Neural progenitor cell (in vitro differentiated cells): ENCODE measurements around the gene HAUS6. TPM values are rescaled to one million over a fixed set of nuclear protein-coding genes. Genes with fewer than 3 reads are reported as not detected.

Experiments
- DNase-seq: peaks from one replicate; pipeline ENCODE4 v3.0.0-alpha.2; 2016; ENCODE audit warnings: low spot score
- H2AFZ ChIP-seq: fragments of 200-600 bp; sonication (generic); replicated peaks from 2 replicates; pipeline ENCODE4 v1.6.1; 2016; ENCODE audit warnings: antibody characterized with exemption
- H3F3A ChIP-seq: fragments of 200-600 bp; sonication (generic); 2 replicates; pipeline ENCODE4 v1.6.1; 2016; ENCODE audit warnings: antibody characterized with exemption, low read depth
- H3K27ac ChIP-seq: fragments of 200-600 bp; sonication (generic); 2 replicates; pipeline ENCODE4 v1.5.1; 2016; ENCODE audit warnings: mild to moderate bottlenecking
- H3K27me3 ChIP-seq: fragments of 200-600 bp; sonication (generic); 2 replicates; pipeline ENCODE4 v1.6.1; 2016; ENCODE audit warnings: mild to moderate bottlenecking, moderate library complexity
- H3K36me3 ChIP-seq: fragments of 200-600 bp; sonication (generic); 2 replicates; pipeline ENCODE4 v1.5.1; 2016
- H3K4me1 ChIP-seq: fragments of 200-600 bp; sonication (generic); 2 replicates; pipeline ENCODE4 v1.6.1; 2016; ENCODE audit warnings: mixed run types
- H3K4me2 ChIP-seq: fragments of 200-600 bp; sonication (generic); 2 replicates; pipeline ENCODE4 v1.6.1; 2016
- H3K4me3 ChIP-seq: fragments of 200-600 bp; sonication (generic); 2 replicates; pipeline ENCODE4 v1.5.1; 2016
- H3K79me2 ChIP-seq: fragments of 200-600 bp; sonication (generic); 2 replicates; pipeline ENCODE4 v1.6.1; 2016; ENCODE audit warnings: low read depth
- H3K9ac ChIP-seq: fragments of 200-600 bp; sonication (generic); 2 replicates; pipeline ENCODE4 v1.6.1; 2016
- H3K9me3 ChIP-seq: fragments of 200-600 bp; sonication (generic); 2 replicates; pipeline ENCODE4 v1.5.1; 2016; ENCODE audit warnings: low read depth
- H4K20me1 ChIP-seq: fragments of 200-600 bp; sonication (generic); 2 replicates; pipeline ENCODE4 v1.6.1; 2016; ENCODE audit warnings: low read depth
- H3K27ac Mint-ChIP-seq: 3 replicates; pipeline ENCODE4 v1.8.0; 2021; ENCODE audit warnings: mixed read lengths
- H3K27me3 Mint-ChIP-seq: 2 replicates; pipeline ENCODE4 v1.8.0; 2022; ENCODE audit warnings: low read depth, mild to moderate bottlenecking, inconsistent platforms, moderate library complexity, mixed read lengths; ENCODE audit not compliant: insufficient read depth
- H3K36me3 Mint-ChIP-seq: 3 replicates; pipeline ENCODE4 v1.8.0; 2021; ENCODE audit warnings: mixed read lengths
- H3K4me1 Mint-ChIP-seq: 3 replicates; pipeline ENCODE4 v1.8.0; 2021; ENCODE audit warnings: mixed read lengths
- H3K4me3 Mint-ChIP-seq: 3 replicates; pipeline ENCODE4 v1.8.0; 2021; ENCODE audit warnings: mild to moderate bottlenecking, moderate library complexity, mixed read lengths
- H3K9me3 Mint-ChIP-seq: 3 replicates; pipeline ENCODE4 v1.8.0; 2020; ENCODE audit warnings: mixed read lengths
- EZH2 ChIP-seq: fragments of 200-600 bp; sonication (generic); IDR thresholded peaks from 2 replicates; pipeline ENCODE4 v1.6.1; 2017; ENCODE audit warnings: antibody characterized with exemption, mild to moderate bottlenecking, moderate library complexity
- EZH2phosphoT487 ChIP-seq: fragments of 200-600 bp; sonication (generic); IDR thresholded peaks from 2 replicates; pipeline ENCODE4 v1.6.1; 2017; ENCODE audit warnings: antibody characterized with exemption
- total RNA-seq: library from RNA; depleted of rRNA; stranded (reverse); fragments of >200 nt; gene quantifications from 2 replicates; pipeline ENCODE4 v1.2.3, GENCODE V29; 2015; ENCODE audit warnings: low replicate concordance
- TF ChIP-seq, protein P1 (sequence below): fragments of 200-600 bp; sonication (generic); IDR thresholded peaks from 2 replicates; pipeline ENCODE4 v1.5.1; 2017; ENCODE audit warnings: antibody characterized with exemption, mild to moderate bottlenecking

The HAUS6 gene
- total RNA-seq, 1 donor from 2014 or later: 61.2 TPM

DNA sequence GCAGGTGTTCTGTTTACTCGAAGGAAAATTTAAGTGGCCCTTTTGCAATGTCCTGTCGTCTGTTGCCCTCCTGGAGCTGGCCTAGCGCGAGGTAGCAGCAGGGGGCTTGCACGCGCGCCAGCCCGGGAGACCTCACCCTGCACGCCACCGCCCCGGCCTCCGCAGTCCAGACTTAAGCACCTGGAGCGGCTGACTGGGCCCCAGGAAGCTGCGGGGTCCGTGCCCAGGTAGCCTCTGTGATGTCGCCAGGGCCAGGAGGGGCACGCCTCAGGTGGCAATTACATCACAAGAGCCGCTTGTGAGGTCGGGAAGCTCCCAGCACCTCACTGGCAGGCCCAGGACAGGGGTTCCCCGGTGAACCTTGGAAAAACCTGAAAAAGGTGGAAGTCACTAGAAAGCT is 69.7 kb downstream of the HAUS6 start, which contains the start of gene SAXO1:
TSS of gene SAXO1 (minus strand) at position 195 of the 400 bp plus-strand sequence. CDS start 301 bp downstream, outside the sequence.
- Histone ChIP-seq H3K27me3 (no peaks in the 10 kb centered on the region), H3K9me3 (no peaks in the 10 kb centered on the region), H3K4me2 (no peak within 1 kb of the TSS), H3K9ac (no peak within 1 kb of the TSS), H3K27ac (no peak within 1 kb of the TSS), H3K79me2 (no peaks in the 10 kb centered on the region), H4K20me1 (no peaks in the 10 kb centered on the region), H2AFZ (no peak within 1 kb of the TSS), H3K4me3 (no peak within 1 kb of the TSS), H3K4me1 (no peaks in the 10 kb centered on the region), H3F3A (no peaks in the 10 kb centered on the region), H3K36me3 (no peaks in the 10 kb centered on the region)
- Mint-ChIP-seq H3K4me1 (peaks cover 2% of the 10 kb centered on the region), H3K27me3 (peaks cover 2% of the 10 kb centered on the region), H3K9me3 (peaks cover 9% of the 10 kb centered on the region), H3K27ac (no peak within 1 kb of the TSS), H3K36me3 (peaks cover 1% of the 10 kb centered on the region), H3K4me3 (no peak within 1 kb of the TSS)
- TF ChIP-seq EZH2 (no peak), EZH2phosphoT487 (no peak)
- TF ChIP-seq, protein P1, sequence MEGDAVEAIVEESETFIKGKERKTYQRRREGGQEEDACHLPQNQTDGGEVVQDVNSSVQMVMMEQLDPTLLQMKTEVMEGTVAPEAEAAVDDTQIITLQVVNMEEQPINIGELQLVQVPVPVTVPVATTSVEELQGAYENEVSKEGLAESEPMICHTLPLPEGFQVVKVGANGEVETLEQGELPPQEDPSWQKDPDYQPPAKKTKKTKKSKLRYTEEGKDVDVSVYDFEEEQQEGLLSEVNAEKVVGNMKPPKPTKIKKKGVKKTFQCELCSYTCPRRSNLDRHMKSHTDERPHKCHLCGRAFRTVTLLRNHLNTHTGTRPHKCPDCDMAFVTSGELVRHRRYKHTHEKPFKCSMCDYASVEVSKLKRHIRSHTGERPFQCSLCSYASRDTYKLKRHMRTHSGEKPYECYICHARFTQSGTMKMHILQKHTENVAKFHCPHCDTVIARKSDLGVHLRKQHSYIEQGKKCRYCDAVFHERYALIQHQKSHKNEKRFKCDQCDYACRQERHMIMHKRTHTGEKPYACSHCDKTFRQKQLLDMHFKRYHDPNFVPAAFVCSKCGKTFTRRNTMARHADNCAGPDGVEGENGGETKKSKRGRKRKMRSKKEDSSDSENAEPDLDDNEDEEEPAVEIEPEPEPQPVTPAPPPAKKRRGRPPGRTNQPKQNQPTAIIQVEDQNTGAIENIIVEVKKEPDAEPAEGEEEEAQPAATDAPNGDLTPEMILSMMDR: no peak
- DNase-seq: no peak

DNA sequence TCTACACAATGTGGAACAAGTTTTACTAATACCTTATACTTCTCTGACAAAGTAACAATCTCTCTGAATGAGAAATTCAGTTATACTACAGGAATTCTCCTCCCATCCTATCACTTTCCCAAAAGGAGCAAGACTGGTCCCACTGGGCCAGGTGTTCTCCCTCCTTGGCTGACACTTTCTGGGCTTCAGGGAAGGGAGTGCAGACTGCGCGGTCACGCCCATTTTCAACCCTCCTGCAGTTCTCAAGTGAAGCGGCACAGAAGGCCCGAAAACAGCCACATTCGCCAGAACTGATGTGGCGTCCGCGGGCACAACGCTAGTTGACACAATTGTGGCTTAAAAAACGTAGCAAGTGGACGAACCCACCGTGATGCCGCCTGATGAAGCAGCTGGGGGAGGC is 70.3 kb downstream of the HAUS6 start:
- H3K4me1 Mint-ChIP-seq: peaks cover 2% of the 10 kb centered on the region
- H3K4me3 ChIP-seq: no peak overlapping the region
- H3F3A ChIP-seq: no peaks in the 10 kb centered on the region
- DNase-seq: no peak
- H3K4me3 Mint-ChIP-seq: no peak overlapping the region
- H3K4me1 ChIP-seq: no peaks in the 10 kb centered on the region
- no peak overlapping the region for H3K9ac ChIP-seq
- H3K9me3 Mint-ChIP-seq: peaks cover 9% of the 10 kb centered on the region
- H3K9me3 ChIP-seq: no peaks in the 10 kb centered on the region
- H3K27me3 ChIP-seq: no peaks in the 10 kb centered on the region
- H3K4me2 ChIP-seq: no peak overlapping the region
- H3K27ac ChIP-seq: no peak overlapping the region
- H3K36me3 Mint-ChIP-seq: peaks cover 1% of the 10 kb centered on the region
- TF ChIP-seq EZH2 (no peak), EZH2phosphoT487 (no peak)
- TF ChIP-seq, protein P1: no peak
- H4K20me1 ChIP-seq: no peaks in the 10 kb centered on the region
- H3K79me2 ChIP-seq: no peaks in the 10 kb centered on the region
- H2AFZ ChIP-seq: no peak overlapping the region
- no peaks in the 10 kb centered on the region for H3K36me3 ChIP-seq
- H3K27me3 Mint-ChIP-seq: peaks cover 2% of the 10 kb centered on the region
- H3K27ac Mint-ChIP-seq: no peak overlapping the region

DNA sequence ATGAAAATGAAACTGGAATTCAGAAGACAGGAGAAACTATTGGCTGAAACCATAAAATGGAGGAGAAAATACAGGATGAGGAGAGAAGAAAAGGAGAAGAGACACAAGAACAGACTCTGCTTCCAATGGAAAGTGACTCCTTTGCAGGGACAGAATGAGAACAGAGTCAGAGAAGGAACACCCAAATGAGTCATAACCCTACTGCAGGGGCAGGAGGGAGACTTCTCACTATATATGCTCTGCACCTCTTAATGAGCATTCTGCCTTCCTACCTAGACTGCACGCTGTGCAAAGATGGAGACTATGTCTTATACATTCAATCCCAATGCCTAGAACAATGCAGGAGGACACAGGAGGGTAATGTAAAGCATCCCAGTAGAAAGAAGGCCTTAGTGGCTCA is 71.8 kb downstream of the HAUS6 start:
- TF ChIP-seq, protein P1: no peak
- TF ChIP-seq EZH2phosphoT487 (no peak), EZH2 (no peak)
- no peak overlapping the region for H2AFZ ChIP-seq
- H3K9ac ChIP-seq: no peak overlapping the region
- peaks cover 2% of the 10 kb centered on the region for H3K4me1 Mint-ChIP-seq
- no peaks in the 10 kb centered on the region for H3K36me3 ChIP-seq
- H3K9me3 ChIP-seq: no peaks in the 10 kb centered on the region
- H3K27ac ChIP-seq: no peak overlapping the region
- no peak for DNase-seq
- H4K20me1 ChIP-seq: no peaks in the 10 kb centered on the region
- no peak overlapping the region for H3K27ac Mint-ChIP-seq
- H3K4me3 Mint-ChIP-seq: no peak overlapping the region
- no peaks in the 10 kb centered on the region for H3F3A ChIP-seq
- H3K79me2 ChIP-seq: no peaks in the 10 kb centered on the region
- no peaks in the 10 kb centered on the region for H3K27me3 ChIP-seq
- H3K36me3 Mint-ChIP-seq: peaks cover 1% of the 10 kb centered on the region
- peaks cover 7% of the 10 kb centered on the region for H3K27me3 Mint-ChIP-seq
- H3K9me3 Mint-ChIP-seq: peaks cover 9% of the 10 kb centered on the region
- no peak overlapping the region for H3K4me3 ChIP-seq
- no peak overlapping the region for H3K4me2 ChIP-seq
- no peaks in the 10 kb centered on the region for H3K4me1 ChIP-seq
